ENCODE results near the gene KBTBD12.

The KBTBD12 gene

DNA sequence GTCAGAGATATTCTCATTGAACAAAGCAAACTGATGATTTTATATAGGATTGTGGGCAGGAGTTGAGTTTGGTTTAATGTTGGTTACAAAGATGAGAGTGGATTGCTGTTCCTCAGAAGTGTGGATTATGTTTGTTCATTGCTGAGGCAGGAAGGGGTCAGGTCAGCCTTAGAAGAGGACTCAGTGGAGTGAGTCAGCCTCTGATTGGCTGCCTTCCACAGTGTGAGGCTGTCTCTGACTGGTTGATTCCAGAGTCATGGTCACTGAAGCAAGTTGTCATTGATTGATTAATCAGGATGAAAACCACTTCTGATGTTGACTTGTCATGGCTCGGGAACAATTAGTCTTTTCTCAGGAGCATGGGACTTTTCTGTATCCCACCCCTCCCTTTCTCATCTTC is 36.2 kb downstream of the KBTBD12 start:
- DNase-seq (ENCODE audit: insufficient read length, low spot score) (no peak), FAIRE-seq (no peak)

DNA sequence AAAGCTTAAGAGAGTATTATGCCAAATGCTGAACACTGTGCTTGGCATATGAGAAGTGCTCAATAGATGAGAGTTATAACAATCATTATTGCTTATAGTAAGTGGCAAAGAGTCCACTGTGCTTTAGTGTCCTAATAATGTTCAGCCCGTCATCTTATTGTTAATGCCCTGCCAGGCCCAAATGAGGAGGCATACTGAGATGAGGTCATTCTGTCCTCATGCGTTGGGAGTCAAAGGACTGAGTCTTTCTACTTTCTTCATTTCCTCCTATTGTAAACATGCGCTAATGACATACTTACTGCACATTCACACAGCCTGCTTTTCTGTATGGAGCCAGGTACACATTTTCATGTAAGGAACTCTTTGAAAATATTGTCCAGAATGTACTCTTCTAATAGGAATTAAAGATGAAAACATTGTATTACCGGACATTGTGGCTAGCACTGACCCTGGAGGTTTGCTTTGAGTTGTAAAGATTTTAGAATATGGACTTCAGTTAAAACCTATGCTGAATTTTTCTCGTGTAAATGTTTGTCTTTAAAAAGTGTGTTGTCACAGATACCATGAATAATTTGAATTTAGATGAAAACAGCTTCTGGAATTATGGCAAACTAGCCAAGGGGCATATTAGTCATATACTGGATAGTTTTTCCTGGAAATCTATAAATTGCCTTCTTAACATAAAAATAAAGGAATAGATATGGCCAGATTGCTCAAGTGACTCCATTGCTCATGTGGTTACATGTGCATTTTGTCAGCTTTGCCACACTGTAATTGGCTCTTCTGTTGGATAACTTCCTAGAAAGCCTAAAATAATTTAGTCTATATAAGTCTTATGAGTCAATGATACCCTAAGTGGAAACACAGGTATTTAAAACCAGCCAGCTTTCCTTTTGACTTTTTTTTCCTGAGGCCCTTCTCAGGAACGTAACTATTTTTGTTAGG is 38.3 kb downstream of the KBTBD12 start:
- DNase-seq (ENCODE audit: insufficient read length, low spot score) (no peak), FAIRE-seq (no peak)

DNA sequence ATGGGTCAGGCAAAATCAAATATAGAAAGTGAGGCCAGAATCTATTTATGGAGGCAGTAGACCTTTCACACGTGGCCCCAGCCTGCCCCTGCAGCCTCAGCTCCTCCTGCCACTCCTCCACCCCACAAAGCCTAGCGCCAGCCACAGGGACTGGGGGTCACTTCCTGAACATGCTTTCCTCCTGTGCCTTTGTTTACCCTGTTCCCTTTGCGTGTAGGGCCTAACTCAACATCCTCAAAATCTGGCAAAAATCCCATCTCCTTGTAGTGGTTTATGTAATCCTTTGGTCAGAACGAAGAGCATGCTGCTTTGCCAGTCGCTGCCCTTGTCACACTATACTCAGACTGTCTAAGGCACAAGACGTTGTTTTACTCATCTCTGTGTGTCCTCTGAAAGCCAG is 39.6 kb downstream of the KBTBD12 start:
- FAIRE-seq, result no peak
- no peak for DNase-seq (ENCODE audit: insufficient read length, low spot score)

DNA sequence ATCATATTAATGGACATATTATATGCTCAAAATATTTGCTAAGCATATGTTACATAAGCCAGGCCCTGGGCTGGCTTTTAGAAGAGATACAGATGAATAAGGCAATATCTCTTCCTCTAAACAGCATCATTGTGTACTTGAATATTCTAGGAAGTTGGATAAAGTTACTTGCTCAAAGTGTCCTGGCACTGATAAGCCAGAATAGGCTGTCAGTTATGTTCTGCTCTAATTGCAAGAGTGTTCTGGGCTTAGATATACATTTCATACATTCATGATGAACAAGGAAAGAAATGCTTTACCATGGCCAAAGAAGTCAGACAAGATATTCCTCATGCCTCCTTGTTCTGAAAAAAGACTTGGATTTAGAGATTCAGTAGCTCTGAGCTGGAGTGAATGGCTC is 40.7 kb downstream of the KBTBD12 start:
- FAIRE-seq (no peak), DNase-seq (ENCODE audit: insufficient read length, low spot score) (no peak)

DNA sequence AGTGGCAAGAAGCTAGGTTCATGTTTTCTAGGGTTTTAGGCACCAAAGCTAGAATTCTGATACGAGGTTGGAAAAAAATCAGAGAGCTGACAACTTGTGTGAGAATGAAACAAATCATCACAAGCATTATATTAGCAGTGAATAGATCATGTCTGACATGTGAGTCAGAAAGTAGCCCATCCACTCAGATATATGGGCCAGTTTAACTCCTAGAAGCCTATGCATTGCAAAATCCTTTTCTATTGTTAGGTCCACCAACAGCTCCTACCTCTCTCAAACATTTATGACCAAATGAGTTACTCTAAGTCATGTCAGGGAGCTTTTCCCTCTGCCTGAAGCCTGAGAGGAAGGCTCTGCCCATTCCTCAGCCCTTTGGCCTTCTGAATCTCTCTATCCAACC is 44.0 kb downstream of the KBTBD12 start:
- no peak for DNase-seq (ENCODE audit: insufficient read length, low spot score)
- no peak for FAIRE-seq

DNA sequence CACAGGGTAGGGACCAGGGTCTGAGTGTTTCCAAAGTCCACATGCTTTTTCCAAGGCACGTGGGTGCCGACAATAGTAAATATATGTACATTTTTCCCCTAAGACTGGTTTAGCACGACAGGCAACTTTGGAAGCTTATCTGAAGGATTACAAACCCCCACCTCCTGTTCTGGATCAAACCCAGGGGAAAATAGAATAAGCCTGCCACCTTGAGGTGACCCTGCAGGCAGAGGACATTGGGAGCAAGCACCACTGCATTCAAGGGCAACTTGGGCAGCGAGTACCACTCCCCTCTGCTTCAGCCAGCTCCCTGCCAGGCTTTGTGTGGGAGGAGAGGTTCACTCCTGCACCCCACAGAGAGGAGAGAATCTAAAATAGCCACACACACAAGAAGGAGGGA is 44.8 kb downstream of the KBTBD12 start:
- peak; percentile 40 for DNase-seq (ENCODE audit: insufficient read length, low spot score)

DNA sequence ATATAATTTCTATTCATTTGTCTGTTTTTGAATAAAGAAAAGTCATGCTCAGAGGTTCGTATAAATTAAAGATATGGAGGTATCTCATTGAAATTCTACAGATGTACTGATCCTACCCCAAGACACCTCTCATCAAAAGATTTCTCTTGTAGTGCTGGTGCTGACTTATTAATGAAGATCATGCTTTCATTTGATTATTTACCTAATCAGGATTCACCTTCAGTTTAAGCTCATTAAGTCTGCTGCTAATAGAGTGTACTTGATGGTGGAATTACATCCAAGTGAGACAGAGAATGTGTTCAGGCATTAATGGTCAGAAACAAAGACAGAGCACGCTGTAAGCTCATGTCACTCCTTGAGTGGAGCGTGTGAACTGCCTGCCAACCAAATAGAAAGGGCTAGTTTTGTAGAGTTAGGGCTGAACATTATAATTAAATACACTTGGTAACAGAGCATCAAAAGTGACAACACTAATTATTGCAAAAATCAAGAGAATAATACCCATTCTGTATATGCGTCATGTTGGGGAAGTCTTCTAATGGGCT is 45.5 kb downstream of the KBTBD12 start:
- FAIRE-seq, result no peak
- DNase-seq (ENCODE audit: insufficient read length, low spot score), result no peak

More for the DNA sequence above, 44.8 kb downstream of the KBTBD12 start:
- FAIRE-seq, result no peak

DNA sequence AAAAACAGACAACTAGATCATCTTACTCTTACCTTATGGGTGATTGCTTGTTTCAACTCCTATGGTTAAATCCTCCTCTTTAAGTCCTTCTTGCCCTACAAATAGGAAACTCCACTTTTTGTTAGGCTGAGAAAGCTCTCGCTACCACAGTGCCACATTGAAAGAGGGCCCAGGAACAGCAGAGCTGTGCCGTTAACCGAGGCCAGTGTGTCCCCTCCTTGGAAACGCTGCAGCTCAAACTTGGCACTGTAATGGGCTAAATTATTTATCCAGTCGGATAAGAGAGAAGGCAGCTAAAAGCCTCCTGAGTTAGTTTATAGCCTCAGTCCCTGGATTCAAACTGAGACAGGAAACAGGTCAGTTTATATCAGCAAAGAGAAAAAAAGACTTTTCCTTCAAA is 46.1 kb downstream of the KBTBD12 start:
- no peak for DNase-seq (ENCODE audit: insufficient read length, low spot score)
- FAIRE-seq, result no peak

DNA sequence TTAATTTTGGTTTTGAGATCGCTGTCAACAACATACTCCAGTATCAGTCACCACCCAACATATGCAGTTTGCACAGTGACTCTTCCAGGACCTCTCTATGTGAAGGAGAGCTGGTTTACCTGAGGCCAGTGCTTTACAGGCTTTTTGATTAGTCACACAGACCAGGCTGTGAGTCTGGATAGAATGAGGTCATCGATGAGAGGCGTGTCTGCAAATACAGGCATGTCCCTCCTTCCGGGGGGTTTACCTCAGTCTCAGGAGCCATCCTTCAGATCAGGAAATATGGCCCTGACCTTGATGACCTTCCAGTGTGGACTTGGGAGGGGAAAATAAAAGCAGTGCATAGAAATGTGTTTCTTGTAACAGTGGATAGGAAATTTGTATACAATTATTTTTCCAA is 46.9 kb downstream of the KBTBD12 start:
- FAIRE-seq, result no peak
- peak; percentile 13 for DNase-seq (ENCODE audit: insufficient read length, low spot score)

DNA sequence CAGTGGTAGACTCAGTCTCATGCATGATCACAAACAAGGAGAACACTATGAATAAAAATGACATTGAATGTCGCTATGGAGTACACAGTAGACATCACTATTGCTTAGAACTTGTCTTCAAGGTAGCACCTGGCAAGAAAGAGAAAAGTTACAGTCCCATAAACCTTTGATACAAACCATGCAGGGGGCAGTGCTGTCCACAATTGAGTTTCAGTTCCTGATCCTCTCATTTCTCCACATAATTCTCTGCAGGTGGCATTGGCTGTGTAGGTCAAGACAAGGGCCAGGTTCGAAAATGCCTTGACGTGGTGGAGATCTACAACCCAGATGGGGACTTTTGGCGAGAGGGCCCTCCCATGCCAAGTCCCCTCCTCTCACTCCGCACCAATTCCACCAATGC is 47.9 kb downstream of the KBTBD12 start:
- no peak for DNase-seq (ENCODE audit: insufficient read length, low spot score)
- no peak for FAIRE-seq

DNA sequence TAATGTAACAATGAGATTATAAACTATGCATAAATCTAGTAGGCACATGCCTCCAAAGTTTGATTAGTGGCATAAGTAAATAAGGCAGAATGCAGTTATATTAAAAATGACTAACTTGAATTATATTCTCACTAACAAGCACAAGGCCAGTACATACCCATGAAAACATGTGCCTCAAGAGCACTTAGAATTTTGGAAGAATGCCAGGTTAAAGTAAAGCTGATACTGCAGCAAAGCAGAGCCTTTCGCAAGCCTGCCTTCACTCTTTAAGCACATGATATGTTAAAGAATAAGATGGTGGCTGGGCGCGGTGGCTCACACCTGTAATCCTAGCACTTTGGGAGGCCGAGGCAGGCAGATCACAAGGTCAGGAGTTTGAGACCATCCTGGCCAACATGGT is 49.0 kb downstream of the KBTBD12 start:
- DNase-seq (ENCODE audit: insufficient read length, low spot score), result no peak
- FAIRE-seq, result no peak

DNA sequence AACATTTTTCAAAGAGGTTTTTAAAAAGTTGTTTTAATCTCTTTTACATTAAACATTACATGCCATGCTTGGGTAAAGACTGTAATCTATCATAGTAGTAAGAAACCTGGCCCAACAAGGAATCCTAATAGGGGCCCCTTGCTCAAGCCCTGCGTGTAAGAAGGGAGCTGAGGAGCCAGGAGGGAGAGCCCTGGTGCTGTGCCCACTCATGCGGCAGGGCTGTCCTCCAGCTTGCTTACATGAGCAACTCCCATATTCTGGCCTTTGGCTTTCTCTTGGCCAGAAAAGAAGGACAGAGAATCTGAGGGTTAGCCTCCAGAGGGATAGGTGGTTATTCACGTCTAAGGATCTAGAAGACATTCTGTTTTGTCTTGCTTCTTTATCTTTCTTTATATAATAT is 49.8 kb downstream of the KBTBD12 start:
- FAIRE-seq, result no peak
- no peak for DNase-seq (ENCODE audit: insufficient read length, low spot score)

DNA sequence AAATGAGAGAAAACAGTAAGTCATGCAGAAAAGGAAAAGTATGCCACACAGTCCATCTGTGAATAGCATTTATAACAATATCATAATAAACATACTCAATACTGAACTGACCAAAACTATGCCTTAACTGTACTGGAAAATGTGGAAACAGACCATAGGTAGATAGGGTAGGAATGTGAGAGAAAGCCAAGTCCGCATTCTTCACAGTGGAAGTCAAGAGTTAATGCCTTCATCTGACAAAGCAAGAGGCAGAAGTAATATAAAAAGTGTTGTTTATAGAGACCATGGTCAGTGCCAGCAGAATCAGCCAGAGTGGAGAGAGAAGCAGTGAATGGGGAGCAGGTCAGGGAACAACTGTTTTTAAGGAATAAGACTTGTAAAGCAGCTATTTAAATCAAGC is 52.3 kb downstream of the KBTBD12 start:
- FAIRE-seq, result no peak
- no peak for DNase-seq (ENCODE audit: insufficient read length, low spot score)

DNA sequence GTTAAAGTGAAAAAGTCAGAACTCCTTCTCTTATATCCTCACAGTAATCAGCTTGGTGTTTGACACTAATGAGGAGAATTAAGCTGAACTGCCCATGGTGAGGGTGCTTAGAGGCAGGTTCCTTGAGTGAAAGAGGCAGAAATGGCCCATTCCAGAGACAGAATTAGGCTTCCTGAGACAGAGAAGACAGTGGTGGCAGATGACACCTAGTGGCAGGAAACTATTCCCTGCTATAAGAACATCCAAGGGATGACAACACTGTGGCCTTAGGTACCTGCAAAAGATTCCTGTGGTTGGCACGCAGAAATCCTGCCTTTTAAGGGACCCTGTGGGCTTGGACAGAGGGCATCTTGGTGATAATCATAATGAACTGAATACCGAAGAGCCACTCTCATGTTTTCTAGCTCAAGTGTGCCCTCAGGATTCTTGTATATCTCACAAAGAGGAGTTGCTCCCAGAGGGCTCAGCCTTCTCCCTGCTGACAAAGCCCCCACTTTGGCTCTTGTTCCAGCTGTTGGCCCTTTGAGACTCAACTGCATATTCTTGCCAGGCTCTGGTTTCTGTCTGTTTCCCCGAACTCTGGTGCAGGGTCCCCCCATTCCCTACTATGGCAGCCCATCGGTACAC is 56.0 kb downstream of the KBTBD12 start:
- FAIRE-seq (peak; percentile 83), DNase-seq (ENCODE audit: insufficient read length, low spot score) (peak; percentile 45)

DNA sequence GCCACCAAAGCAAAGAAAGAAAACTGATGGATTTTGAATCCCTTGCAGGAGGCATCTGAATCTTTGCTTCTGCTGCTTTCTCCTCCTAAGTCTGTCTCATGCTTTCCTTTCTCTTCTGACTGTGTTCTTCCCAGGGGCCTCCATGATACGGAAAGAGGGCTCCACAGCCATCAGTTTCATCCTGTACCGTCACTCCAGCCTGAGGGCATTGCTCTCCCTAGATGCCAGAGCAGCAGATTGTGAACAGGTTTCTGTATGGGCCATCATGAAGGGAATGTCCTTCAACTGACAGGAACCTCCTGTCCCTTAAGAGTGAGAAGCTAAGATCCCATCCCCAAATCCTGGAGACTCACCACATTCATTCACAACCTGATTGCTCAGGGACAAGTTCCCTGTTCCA is 59.2 kb downstream of the KBTBD12 start:
- FAIRE-seq (no peak), DNase-seq (ENCODE audit: insufficient read length, low spot score) (no peak)

DNA sequence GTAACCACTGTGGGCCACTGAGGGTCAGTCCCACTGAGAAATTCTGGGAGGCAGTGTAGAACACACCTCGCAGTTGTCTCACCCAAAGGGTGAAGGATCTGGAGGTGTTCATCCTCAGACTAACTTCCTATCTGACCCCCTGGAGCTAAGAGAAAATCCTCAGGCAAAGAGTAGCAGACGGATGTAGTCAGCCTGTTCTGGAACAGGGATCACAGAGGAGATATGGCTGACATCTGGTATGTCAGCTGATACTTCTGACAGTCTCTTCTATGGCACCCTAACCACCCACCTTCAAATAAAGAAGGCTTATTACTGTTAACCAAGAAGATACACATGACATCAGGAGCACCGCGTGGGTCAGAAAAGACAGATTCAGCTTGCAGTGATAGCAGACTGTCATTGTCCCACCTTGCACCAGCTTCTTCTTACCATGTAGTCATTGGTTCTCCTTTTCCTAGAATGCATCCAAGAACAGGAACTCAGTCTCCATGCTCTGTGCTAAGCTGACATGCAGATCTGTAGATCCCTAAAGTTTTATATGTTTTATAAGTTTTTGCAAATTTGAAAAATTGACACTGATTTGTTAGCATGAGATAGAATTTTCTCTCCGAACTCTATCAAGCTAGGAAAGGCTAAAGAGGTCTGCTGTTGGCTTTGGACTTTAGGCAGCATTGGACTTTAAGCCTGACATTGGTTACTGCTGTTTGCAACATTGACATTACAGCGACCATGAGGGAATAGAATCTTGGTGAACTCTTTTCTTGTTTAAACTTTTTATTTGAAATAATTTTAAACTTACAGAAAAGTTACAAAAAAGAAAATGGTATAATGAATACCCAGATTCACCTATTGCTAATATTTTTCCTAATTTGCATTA is 60.4 kb downstream of the KBTBD12 start:
- DNase-seq (ENCODE audit: insufficient read length, low spot score) (no peak), FAIRE-seq (no peak)

DNA sequence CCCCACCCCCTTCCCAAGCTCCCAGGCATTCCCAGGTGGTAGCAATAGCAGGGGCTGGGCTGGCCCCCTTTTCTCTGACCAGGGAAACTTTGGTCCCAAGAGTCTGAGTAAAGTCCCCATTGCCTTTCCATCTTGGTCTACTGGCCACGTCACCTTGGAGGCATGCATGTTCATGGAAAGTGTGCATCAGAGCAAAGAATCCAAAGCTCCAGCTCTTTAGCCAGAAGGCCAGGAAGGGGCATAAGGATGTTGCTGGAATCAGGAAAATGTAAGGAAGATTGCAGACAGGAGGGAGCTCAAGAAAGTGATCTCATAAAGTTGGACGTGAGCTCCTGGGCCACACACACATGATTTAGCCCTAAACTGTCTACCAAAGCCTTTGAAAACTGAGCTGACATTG is 63.6 kb downstream of the KBTBD12 start:
- DNase-seq (ENCODE audit: insufficient read length, low spot score) (no peak), FAIRE-seq (no peak)

DNA sequence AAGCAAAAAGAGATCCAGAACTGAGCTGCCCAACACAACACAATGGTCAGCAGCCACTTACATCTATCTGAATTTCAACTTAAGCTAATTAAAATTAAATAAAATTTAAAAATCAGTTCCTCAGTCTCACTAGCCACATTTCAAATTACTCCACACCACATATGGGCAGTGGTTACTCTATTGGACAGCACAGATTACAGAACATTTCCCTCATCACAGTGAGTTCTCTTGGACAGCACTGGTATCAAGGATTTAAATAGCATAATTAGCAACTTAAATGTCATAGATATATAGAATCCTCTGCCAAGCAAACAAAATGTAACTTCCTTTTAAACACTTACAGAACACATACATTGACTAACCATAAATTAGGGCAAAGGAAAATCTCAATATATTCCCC is 64.4 kb downstream of the KBTBD12 start:
- FAIRE-seq (no peak), DNase-seq (ENCODE audit: insufficient read length, low spot score) (no peak)

DNA sequence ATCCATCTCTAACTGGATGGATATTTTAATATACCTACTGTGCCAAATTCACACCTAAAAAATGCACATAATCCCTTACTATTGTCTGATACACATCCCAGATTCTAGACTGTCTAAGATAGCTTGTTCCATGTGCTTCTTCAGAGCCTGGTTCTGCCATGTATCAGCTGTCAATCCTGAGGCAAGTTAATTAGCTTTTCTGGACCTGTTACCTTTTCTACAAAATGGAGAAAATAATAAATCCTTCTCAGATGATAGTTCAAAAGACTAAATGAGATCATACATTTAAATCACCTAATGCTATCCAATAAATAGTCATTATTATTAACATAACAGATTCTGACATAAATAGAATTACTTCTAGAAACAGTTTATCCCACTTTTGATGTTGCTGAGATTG is 66.1 kb downstream of the KBTBD12 start:
- FAIRE-seq (no peak), DNase-seq (ENCODE audit: insufficient read length, low spot score) (no peak)

DNA sequence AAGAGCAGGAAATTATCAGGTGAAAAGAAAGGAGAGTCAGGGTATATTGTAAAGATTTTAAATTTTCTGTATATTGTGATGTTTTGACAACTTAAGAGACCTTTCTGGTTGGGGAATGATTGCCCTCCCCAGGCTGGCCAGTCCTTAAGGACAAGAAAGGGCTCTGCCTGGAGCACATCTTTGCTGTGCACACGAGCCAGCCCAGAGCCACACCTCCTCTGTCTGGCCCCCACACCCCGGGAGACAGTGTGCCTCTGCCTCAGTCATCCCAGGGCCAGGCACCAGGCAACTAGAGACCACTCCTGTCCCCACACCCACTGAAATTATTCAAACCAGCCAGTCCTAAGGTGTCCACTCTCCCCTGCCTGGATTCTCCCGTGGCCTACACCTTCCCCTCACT is 67.1 kb downstream of the KBTBD12 start:
- no peak for DNase-seq (ENCODE audit: insufficient read length, low spot score)
- FAIRE-seq, result no peak
